ENCODE data around the gene RAD9A.

RAD9A gene

GRCh38 chr11:67382276-67383136, 9.3 kb upstream of the RAD9A start:
- Histone ChIP-seq H3K27ac (ENCODE audit: low read depth, low read length) (no peak overlapping the region), H3K4me1 (ENCODE audit: control insufficient read depth in 5 of 5, insufficient read depth in 5 of 5, low read length in 5 of 5) (peaks cover 0 to 16% (median 3%) of the 10 kb centered on the region in 5 donors)

GRCh38 chr11:67384851-67385366, 6.9 kb upstream of the RAD9A start:
- Histone ChIP-seq H3K36me3 (ENCODE audit: control insufficient read depth in 5 of 5, insufficient read depth in 5 of 5, low read length in 5 of 5) (no peaks in the 10 kb centered on the region), H3K4me1 (ENCODE audit: control insufficient read depth in 5 of 5, insufficient read depth in 5 of 5, low read length in 5 of 5) (peaks cover 0 to 16% (median 3%) of the 10 kb centered on the region in 5 donors), H3K9me3 (ENCODE audit: control insufficient read depth in 5 of 5, low read length in 5 of 5) (no peaks in the 10 kb centered on the region), H3K4me3 (ENCODE audit: low read depth in 1 of 5, low read length in 5 of 5) (no peak overlapping the region), H3K27ac (ENCODE audit: low read depth, low read length) (no peak overlapping the region), H3K27me3 (ENCODE audit: control insufficient read depth in 5 of 5, insufficient read depth in 4 of 5, low read length in 5 of 5) (peaks cover 0 to 3% (median 0%) of the 10 kb centered on the region in 5 donors), H3K9ac (ENCODE audit: low read length in 5 of 5) (no peak overlapping the region)

More at GRCh38 chr11:67382276-67383136, 9.3 kb upstream of the RAD9A start:
- Histone ChIP-seq H3K27me3 (ENCODE audit: control insufficient read depth in 5 of 5, insufficient read depth in 4 of 5, low read length in 5 of 5) (peaks cover 0 to 10% (median 5%) of the 10 kb centered on the region in 5 donors), H3K36me3 (ENCODE audit: control insufficient read depth in 5 of 5, insufficient read depth in 5 of 5, low read length in 5 of 5) (no peaks in the 10 kb centered on the region), H3K9ac (ENCODE audit: low read length in 5 of 5) (peak overlapping the region in 1 of 5 donors; percentile 53), H3K4me3 (ENCODE audit: low read depth in 1 of 5, low read length in 5 of 5) (no peak overlapping the region), H3K9me3 (ENCODE audit: control insufficient read depth in 5 of 5, low read length in 5 of 5) (no peaks in the 10 kb centered on the region)

- no peak overlapping the region for H3K4me3 ChIP-seq (ENCODE audit: low read depth in 1 of 5, low read length in 5 of 5)
- peaks cover 0 to 19% (median 12%) of the 10 kb centered on the region in 5 donors for H3K4me1 ChIP-seq (ENCODE audit: control insufficient read depth in 5 of 5, insufficient read depth in 5 of 5, low read length in 5 of 5)
- no peaks in the 10 kb centered on the region for H3K9me3 ChIP-seq (ENCODE audit: control insufficient read depth in 5 of 5, low read length in 5 of 5)
- no peak overlapping the region for H3K27ac ChIP-seq (ENCODE audit: low read depth, low read length)
- H3K27me3 ChIP-seq (ENCODE audit: control insufficient read depth in 5 of 5, insufficient read depth in 4 of 5, low read length in 5 of 5), result peaks cover 0 to 3% (median 0%) of the 10 kb centered on the region in 5 donors
- H3K9ac ChIP-seq (ENCODE audit: low read length in 5 of 5), result no peak overlapping the region
- no peaks in the 10 kb centered on the region for H3K36me3 ChIP-seq (ENCODE audit: control insufficient read depth in 5 of 5, insufficient read depth in 5 of 5, low read length in 5 of 5)
Observed at GRCh38 chr11:67387069-67387468, 4.7 kb upstream of the RAD9A start.

GRCh38 chr11:67387518-67387917, 4.3 kb upstream of the RAD9A start:
- Histone ChIP-seq H3K4me1 (ENCODE audit: control insufficient read depth in 5 of 5, insufficient read depth in 5 of 5, low read length in 5 of 5) (peaks cover 0 to 19% (median 15%) of the 10 kb centered on the region in 5 donors), H3K36me3 (ENCODE audit: control insufficient read depth in 5 of 5, insufficient read depth in 5 of 5, low read length in 5 of 5) (no peaks in the 10 kb centered on the region), H3K9ac (ENCODE audit: low read length in 5 of 5) (no peak overlapping the region), H3K27ac (ENCODE audit: low read depth, low read length) (no peak overlapping the region), H3K9me3 (ENCODE audit: control insufficient read depth in 5 of 5, low read length in 5 of 5) (no peaks in the 10 kb centered on the region), H3K27me3 (ENCODE audit: control insufficient read depth in 5 of 5, insufficient read depth in 4 of 5, low read length in 5 of 5) (peaks cover 0 to 3% (median 0%) of the 10 kb centered on the region in 5 donors), H3K4me3 (ENCODE audit: low read depth in 1 of 5, low read length in 5 of 5) (no peak overlapping the region)

- Histone ChIP-seq H3K27ac (ENCODE audit: low read depth, low read length) (no peak overlapping the region), H3K4me3 (ENCODE audit: low read depth in 1 of 5, low read length in 5 of 5) (no peak overlapping the region), H3K9ac (ENCODE audit: low read length in 5 of 5) (no peak overlapping the region), H3K9me3 (ENCODE audit: control insufficient read depth in 5 of 5, low read length in 5 of 5) (no peaks in the 10 kb centered on the region), H3K36me3 (ENCODE audit: control insufficient read depth in 5 of 5, insufficient read depth in 5 of 5, low read length in 5 of 5) (peaks cover 0 to 9% (median 4%) of the 10 kb centered on the region in 5 donors), H3K4me1 (ENCODE audit: control insufficient read depth in 5 of 5, insufficient read depth in 5 of 5, low read length in 5 of 5) (peaks cover 1 to 26% (median 23%) of the 10 kb centered on the region in 5 donors), H3K27me3 (ENCODE audit: control insufficient read depth in 5 of 5, insufficient read depth in 4 of 5, low read length in 5 of 5) (peaks cover 0 to 3% (median 0%) of the 10 kb centered on the region in 5 donors)
Observed at GRCh38 chr11:67389477-67389876, 2.3 kb upstream of the RAD9A start.

GRCh38 chr11:67390947-67391303, 861 bp upstream of the RAD9A start:
- Histone ChIP-seq H3K27ac (ENCODE audit: low read depth, low read length) (peak overlapping the region; percentile 86), H3K4me1 (ENCODE audit: control insufficient read depth in 5 of 5, insufficient read depth in 5 of 5, low read length in 5 of 5) (peaks cover 1 to 26% (median 23%) of the 10 kb centered on the region in 5 donors), H3K9ac (ENCODE audit: low read length in 5 of 5) (peak overlapping the region; percentile 85 to 92 (median 87)), H3K9me3 (ENCODE audit: control insufficient read depth in 5 of 5, low read length in 5 of 5) (no peaks in the 10 kb centered on the region), H3K27me3 (ENCODE audit: control insufficient read depth in 5 of 5, insufficient read depth in 4 of 5, low read length in 5 of 5) (no peaks in the 10 kb centered on the region), H3K36me3 (ENCODE audit: control insufficient read depth in 5 of 5, insufficient read depth in 5 of 5, low read length in 5 of 5) (peaks cover 0 to 16% (median 4%) of the 10 kb centered on the region in 5 donors), H3K4me3 (ENCODE audit: low read depth in 1 of 5, low read length in 5 of 5) (peak overlapping the region; percentile 85 to 93 (median 88))

- no peaks in the 10 kb centered on the region for H3K9me3 ChIP-seq (ENCODE audit: control insufficient read depth in 5 of 5, low read length in 5 of 5)
- H3K27ac ChIP-seq (ENCODE audit: low read depth, low read length), result peak overlapping the region; percentile 69
- H3K9ac ChIP-seq (ENCODE audit: low read length in 5 of 5), result peak overlapping the region; percentile 63 to 84 (median 78)
- H3K36me3 ChIP-seq (ENCODE audit: control insufficient read depth in 5 of 5, insufficient read depth in 5 of 5, low read length in 5 of 5), result peaks cover 0 to 28% (median 7%) of the 10 kb centered on the region in 5 donors
- H3K4me3 ChIP-seq (ENCODE audit: low read depth in 1 of 5, low read length in 5 of 5), result peak overlapping the region; percentile 31 to 93 (median 87)
- no peaks in the 10 kb centered on the region for H3K27me3 ChIP-seq (ENCODE audit: control insufficient read depth in 5 of 5, insufficient read depth in 4 of 5, low read length in 5 of 5)
- peaks cover 1 to 30% (median 26%) of the 10 kb centered on the region in 5 donors for H3K4me1 ChIP-seq (ENCODE audit: control insufficient read depth in 5 of 5, insufficient read depth in 5 of 5, low read length in 5 of 5)
Observed at GRCh38 chr11:67392183-67392715, 463 bp downstream of the RAD9A start.

- peaks cover 0 to 40% (median 18%) of the 10 kb centered on the region in 5 donors for H3K36me3 ChIP-seq (ENCODE audit: control insufficient read depth in 5 of 5, insufficient read depth in 5 of 5, low read length in 5 of 5)
- H3K27ac ChIP-seq (ENCODE audit: low read depth, low read length), result no peak overlapping the region
- H3K4me3 ChIP-seq (ENCODE audit: low read depth in 1 of 5, low read length in 5 of 5), result no peak overlapping the region
- H3K4me1 ChIP-seq (ENCODE audit: control insufficient read depth in 5 of 5, insufficient read depth in 5 of 5, low read length in 5 of 5), result peaks cover 3 to 42% (median 37%) of the 10 kb centered on the region in 5 donors
- H3K9me3 ChIP-seq (ENCODE audit: control insufficient read depth in 5 of 5, low read length in 5 of 5), result no peaks in the 10 kb centered on the region
- no peaks in the 10 kb centered on the region for H3K27me3 ChIP-seq (ENCODE audit: control insufficient read depth in 5 of 5, insufficient read depth in 4 of 5, low read length in 5 of 5)
- no peak overlapping the region for H3K9ac ChIP-seq (ENCODE audit: low read length in 5 of 5)
Observed at GRCh38 chr11:67393437-67393836, 1.7 kb downstream of the RAD9A start.

- Histone ChIP-seq H3K4me1 (ENCODE audit: control insufficient read depth in 5 of 5, insufficient read depth in 5 of 5, low read length in 5 of 5) (peaks cover 3 to 47% (median 41%) of the 10 kb centered on the region in 5 donors), H3K27ac (ENCODE audit: low read depth, low read length) (no peak overlapping the region), H3K9ac (ENCODE audit: low read length in 5 of 5) (no peak overlapping the region), H3K9me3 (ENCODE audit: control insufficient read depth in 5 of 5, low read length in 5 of 5) (no peaks in the 10 kb centered on the region), H3K27me3 (ENCODE audit: control insufficient read depth in 5 of 5, insufficient read depth in 4 of 5, low read length in 5 of 5) (no peaks in the 10 kb centered on the region), H3K36me3 (ENCODE audit: control insufficient read depth in 5 of 5, insufficient read depth in 5 of 5, low read length in 5 of 5) (peaks cover 0 to 45% (median 24%) of the 10 kb centered on the region in 5 donors), H3K4me3 (ENCODE audit: low read depth in 1 of 5, low read length in 5 of 5) (no peak overlapping the region)
Observed at GRCh38 chr11:67393990-67394389, 2.2 kb downstream of the RAD9A start.

Data from subcutaneous abdominal adipose tissue (tissue), 5 donors.